Medulla oblongata (tissue), 1 donor: ENCODE results near the gene PEX14.
"Not testable (repeated sequence)": the region's sequence is repeated elsewhere in the genome, so short reads cannot be mapped to it uniquely, and the experiment has no call there.

Experiments used
- DNase-seq: peaks from one replicate; pipeline ENCODE4 v3.0.0-alpha.2; 2015; ENCODE audit errors: extremely low spot score

Gene PEX14, protein sequence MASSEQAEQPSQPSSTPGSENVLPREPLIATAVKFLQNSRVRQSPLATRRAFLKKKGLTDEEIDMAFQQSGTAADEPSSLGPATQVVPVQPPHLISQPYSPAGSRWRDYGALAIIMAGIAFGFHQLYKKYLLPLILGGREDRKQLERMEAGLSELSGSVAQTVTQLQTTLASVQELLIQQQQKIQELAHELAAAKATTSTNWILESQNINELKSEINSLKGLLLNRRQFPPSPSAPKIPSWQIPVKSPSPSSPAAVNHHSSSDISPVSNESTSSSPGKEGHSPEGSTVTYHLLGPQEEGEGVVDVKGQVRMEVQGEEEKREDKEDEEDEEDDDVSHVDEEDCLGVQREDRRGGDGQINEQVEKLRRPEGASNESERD

DNA sequence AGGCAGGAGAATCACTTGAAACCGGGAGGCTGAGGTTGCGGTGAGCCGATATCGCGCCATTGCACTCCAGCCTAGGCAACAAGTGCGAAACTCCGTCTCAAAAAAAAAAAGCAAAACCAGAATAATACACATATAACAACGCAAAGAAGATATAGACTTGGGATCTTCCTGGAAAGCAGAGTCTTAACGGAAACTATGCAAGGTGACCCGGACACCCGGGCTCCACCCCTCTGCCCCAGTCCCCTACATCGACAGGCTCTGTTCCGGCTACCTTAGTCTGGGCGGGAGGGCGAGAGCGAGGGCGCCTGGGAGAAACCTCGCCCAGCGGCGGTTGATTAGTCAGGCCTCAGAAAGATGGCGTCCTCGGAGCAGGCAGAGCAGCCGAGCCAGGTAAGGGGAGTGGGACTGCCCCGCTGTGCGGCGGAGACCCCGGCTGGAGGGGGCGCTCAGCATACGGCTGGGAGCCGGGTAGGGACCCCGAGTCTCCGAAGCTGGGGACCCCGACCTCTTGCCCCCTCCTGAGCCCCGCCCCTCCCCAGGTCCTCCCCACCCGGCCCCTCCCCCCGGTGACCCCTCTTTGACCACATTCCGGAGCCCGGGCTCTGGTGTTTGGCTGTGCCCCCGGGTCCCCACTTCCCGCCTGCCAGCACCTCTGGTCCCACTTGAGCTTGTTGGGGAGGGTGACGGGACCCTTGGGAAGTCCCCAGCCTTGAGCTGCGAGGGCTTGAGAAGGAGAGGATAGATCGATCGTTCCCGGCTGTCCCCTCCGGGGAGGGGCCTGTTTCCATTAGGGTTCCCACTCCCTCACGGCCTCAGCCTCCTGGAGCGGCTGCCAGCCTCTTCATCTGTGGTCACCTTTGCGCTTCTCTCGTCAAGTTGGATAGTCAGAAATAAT, at the start of gene PEX14:
TSS of gene PEX14 (plus strand) at position 338 of the 895 bp plus-strand sequence. CDS start at position 355, 17 bp downstream.
- peak; percentile 84 for DNase-seq

DNA sequence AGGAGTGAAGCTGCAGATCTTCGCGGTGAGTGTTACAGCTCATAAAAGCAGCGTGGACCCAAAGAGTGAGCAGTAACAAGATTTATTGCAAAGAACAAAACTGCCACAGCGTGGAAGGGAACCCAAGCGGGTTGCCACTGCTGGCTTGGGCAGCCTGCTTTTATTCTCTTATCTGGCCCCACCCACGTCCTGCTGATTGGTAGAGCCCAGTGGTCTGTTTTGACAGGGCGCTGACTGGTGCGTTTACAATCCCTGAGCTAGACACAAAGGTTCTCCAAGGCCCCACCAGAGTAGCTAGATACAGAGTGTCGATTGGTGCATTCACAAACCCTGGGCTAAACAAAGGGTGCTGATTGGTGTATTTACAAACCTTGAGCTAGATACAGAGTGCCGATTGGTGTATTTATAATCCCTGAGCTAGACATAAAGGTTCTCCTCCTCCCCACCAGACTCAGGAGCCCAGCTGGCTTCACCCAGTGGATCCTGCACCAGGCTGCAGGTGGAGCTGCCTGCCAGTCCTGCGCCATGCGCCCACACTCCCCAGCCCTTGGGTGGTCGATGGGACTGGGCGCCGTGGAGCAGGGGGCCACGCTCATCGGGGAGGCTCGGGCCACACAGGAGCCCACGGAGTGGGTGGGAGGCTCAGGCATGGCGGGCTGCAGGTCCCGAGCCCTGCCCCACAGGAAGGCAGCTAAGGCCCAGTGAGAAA, 48.8 kb upstream of the PEX14 start:
- DNase-seq: not testable (repeated sequence)

DNA sequence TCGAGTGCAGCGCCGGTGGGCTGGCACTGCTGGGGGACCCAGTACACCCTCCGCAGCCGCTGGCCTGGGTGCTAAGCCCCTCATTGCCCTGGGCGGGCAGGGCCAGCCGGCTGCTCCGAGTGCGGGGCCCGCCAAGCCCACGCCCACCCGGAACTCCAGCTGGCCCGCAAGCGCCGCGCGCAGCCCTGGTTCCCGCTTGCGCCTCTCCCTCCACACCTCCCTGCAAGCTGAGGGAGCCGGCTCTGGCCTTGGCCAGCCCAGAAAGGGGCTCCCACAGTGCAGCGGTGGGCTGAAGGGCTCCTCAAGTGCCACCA, 48.3 kb upstream of the PEX14 start:
- not testable (repeated sequence) for DNase-seq

DNA sequence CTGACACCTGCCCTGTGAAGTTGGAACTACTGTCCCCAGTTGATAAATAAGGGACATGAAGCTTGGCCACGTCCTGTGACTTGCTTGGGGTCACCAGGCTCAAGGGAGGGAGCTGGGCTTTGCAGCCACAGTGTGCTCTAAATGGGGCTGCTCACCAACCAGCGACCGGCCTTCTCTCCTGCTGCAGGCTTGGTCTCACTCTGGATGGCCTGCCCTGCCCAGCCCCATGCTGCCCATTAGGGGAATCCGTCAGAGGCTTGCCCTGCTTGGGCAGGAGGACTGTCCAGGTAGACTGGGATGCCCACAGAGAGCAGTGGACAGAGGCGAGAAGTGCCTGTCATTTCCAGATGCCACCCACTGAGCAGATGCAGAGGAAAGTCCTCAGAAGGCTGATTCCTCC, 45.8 kb upstream of the PEX14 start:
- no peak for DNase-seq

DNA sequence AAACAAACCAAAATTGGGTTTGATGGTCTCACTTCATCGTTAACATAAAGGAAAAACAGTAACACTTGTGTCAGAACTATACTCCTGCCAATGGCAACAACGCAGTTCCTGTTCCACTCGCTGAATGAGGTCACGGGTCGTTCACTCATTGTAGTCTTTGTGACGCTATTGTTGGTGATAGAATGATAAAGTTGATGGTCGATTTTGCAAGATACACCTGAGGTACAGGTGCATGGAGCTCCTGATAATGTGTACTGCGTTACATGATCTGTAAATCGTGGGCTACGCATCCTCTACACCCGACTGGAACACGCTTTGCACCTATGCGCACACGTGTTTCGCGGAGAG, 44.9 kb upstream of the PEX14 start:
- DNase-seq: peak; percentile 41

DNA sequence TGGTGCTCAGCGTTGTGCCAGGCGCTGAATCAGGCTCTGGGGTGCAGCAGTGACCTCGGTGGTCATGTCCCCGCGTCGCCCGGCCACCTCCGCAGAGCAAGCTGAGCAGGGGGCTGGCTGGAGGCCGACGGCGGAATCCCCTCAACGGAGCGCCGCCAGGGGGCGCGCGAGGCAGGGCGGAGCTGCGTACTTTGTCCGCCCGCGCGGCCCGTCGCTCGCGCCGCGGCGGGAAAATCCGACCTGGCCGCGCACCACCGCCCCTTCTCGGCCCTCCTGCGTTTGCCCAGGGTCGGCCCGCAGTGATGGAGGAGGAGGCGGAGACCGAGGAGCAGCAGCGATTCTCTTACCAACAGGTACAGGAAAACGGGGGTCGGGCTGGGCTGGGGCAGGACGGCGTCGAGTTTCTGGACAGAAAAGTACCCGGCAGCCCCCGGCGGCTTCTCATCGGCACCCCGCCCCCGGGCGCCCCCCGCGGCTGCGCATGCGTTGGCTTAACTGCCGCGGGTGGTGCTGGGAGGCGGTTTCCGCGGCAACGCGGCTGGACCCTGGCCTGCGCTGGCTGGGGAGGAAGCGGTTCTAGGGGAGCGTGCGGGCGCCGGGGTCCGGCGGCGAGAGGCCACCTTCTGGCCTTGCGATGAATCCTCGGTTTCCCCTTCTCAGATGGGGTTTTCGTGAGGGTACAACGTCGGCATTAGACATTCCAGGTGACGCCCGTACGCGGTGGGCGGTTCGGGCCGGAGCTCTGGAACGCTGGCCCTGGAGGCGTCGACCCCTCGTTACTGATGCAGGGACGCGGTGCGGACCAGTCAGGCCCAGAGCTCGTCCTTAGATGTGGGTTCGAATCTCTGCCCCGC, 44.3 kb upstream of the PEX14 start, which contains the start of gene CENPS:
TSS of gene CENPS (plus strand) at position 218 of the 854 bp plus-strand sequence. CDS start at position 303, 85 bp downstream.
- peak; percentile 93 for DNase-seq

DNA sequence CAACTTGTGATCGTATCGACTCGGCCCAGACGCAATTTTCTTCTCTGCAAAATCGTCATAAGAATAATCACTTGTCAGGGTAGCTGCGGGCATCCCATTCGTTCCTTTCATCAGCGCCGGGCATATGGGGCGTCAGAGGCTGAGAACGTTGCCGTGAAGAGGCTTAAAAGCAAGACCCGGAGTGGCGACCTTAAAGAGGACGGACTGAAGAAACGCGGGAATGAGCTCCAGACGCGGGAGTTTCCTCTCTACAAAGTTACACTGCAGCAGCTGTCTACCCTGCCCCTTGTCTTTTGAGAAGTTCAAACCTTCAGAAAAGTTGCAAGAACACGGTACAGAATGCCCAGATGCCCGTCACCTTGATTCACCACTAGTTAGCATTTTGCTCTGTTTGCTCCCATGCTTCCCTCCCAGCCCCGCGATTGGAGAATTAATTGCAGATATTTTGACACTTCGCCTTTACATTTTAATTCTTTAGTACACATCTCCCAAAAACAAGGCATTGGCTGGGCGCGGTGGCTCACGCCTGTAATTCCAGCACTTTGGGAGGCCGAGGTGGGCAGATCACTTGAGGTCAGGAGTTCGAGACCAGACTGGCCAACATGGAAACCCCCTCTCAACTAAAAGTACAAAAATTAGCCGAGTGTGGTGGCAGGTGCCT, 43.5 kb upstream of the PEX14 start:
- DNase-seq: no peak

DNA sequence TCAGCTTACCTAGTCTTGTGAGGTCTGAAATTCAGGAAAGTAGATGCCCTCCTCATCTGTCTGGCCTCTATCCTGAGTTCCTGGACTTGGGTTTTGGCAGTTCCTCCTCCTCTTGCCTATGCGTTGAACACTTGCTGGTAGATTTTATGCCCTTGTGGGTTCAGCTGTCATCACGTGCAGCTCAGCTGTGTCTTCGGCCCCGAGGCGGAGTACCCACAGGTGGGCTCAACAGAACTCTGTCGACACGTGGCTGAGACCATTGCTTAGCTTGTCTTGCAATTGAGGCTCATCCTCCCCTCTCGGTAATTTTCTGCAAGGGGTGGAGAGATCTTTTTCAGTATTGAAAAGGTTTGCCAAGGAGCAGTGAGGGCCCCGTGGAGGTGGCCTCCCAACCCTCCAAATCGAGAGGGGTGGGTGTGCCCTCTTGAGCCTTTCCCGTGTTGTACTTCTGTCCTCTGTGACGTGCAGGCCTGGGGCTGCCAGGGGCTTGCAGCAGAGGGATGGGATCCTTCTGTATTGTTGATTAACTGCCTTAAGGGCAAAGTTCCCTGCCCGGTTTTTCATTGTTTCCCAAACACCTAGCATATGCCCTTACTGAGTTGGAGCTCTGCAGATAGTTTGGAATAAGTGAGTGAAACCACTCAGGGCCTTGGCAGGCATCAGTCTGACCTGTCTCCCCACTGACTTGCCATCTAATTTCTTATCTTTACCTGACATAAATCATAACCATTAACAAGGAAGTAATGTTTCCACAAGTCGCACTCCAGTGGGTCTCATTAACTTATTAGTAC, 41.6 kb upstream of the PEX14 start:
- DNase-seq: no peak

DNA sequence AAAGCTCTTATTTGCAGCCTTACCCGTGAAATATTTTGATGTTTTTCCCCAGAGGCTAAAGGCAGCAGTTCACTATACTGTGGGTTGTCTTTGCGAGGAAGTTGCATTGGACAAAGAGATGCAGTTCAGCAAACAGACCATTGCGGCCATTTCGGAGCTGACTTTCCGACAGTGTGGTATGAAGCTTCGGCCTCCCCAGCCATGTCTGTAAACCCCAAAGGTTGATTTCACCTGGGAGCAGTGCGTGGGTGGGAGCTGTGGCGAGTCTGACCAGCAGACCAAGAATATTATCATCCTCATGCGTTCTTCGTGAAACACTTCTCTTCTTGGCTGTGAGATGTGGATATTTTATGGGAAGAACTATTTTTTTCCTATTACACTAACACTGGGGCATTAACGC, 41.0 kb upstream of the PEX14 start:
- no peak for DNase-seq

DNA sequence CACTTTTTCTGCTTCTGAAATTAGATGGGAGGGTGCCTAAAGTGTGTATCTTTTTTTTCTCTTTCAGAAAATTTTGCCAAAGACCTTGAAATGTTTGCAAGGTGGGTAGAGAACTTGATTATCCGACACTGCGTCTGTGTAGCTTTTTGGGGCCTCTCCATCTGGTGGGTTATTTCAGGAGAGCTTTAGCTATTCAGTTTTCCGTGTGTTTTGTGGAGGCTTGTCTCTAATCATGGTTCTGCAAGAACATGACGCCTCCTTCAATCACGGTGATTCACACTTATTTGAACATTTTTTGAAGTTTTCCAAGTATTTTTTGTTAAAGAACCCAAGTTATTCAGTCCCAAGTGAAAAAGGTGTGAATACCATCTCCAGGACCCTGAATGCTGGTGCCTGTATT, 40.2 kb upstream of the PEX14 start:
- DNase-seq: no peak

DNA sequence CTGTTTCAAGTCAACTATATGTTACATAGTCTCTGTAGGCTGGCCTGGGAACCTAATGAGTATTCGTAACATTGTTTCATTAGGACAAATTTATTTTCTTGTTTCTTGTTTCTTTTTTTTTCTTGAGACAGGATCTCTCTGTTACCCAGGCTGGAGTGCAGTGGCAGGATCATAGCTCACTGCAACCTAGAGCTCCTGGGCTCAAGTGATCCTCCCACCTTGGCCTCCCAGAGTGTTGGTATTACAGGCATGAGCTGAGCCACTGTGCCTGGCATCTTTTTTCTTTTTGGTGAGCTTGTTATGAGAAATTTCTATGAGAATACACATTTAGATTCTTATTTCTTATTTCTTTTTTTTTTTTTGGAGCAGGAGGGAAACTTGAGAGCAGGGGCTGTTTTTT, 37.7 kb upstream of the PEX14 start:
- no peak for DNase-seq

DNA sequence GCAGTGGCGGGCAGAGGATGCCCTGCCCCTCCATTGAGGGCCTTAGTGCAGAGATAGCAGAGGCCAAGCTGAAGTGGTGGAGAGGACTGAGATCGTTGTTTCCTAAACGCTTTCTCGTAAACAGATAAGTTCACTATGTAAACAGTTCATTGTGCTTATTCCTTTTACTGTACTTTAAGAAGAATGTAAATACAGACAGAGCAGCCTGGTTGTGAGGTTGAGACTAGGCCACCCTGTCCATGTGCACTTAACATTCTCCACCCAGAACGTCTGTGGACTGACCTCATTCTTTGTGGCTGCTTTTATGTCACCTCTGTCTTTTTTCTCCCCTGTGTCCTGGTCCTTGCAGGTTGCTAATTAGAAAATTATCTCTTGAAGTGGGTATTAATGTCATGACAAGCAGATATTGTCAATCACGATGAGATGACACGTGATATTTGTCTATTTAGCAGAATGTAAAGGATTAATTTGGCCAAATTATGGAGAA, 36.0 kb upstream of the PEX14 start:
- DNase-seq: no peak

DNA sequence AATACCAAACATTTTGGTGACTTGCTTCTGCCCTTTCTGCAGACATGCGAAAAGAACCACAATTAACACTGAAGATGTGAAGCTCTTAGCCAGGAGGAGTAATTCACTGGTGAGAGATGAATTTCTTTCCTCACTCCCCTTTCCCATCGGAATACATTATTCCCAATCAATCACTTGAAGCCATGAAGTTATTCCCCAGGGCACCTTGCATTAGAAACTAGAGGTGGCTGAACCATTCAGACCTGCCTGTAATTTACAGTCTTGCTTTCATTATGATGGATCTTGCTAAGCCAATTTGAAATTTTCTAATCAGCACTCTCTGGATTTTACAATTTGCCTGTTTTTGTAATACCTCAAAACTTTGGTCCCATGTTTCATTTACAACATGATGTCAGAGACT, 34.4 kb upstream of the PEX14 start:
- no peak for DNase-seq

DNA sequence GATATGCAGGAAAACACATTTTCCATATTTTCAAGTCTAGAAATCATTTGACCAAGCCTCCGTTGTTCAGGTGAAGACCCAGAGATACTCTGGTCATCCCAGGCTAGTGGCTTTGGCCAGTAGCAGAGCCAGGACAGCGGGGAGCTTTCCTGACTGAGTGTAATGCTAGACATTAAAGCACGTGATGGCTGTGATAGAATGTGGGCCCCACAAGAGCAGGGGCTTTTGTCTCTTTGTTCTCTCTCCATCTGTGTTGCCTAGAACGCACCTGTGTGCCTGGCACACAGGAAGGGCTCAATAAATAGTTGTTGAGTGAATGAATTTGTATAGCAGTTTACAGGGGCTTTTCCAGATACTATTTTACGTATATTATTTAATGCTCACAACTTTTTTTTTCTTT, 34.0 kb upstream of the PEX14 start:
- DNase-seq: no peak

DNA sequence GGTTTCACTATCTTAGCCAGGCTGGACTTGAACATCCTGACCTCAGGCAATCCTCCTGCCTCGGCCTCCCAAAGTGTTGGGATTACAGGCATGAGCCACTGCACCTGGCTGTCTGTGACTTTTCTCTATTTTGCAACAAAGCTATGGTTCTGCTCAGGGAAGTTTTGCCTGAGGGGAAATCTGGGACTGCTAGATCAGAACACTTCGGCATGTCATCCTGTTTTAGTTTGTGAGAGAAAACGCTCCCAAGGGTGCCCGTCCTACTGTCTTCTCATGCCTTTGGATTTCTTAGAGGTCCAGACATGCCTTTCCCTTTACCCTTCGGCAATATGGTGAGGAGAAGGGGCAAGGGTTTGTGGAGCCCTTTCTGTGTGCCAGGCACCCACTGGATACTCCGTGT, 30.5 kb upstream of the PEX14 start:
- no peak for DNase-seq

DNA sequence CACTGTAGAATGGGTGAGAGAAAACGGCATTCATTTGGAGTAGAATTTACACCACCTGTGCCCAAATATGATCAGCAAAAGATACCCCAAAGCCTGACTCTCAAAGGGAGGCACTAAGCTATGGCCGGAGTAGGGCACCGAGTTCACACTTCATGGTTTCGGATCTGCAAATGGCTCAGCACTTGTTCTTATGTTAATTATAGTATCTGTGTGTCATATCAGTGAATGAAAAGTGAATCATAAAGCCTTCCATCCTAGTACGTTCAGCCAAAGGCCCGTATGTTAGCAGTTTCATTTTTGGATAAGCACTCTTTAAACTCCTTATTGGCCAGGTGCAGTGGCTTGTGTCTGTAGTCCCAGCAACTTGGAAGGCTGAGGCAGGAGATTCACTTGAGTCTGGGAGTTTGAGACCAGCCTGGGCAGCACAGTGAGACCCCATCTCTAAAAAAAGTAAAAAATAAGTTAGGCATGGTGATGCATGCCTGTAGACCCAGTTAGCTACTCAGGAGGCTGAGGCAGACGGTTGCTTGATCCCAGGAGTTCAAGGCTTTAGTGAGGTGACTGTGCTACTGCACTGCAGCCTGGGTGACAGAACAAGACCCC, 29.9 kb upstream of the PEX14 start:
- DNase-seq: no peak

DNA sequence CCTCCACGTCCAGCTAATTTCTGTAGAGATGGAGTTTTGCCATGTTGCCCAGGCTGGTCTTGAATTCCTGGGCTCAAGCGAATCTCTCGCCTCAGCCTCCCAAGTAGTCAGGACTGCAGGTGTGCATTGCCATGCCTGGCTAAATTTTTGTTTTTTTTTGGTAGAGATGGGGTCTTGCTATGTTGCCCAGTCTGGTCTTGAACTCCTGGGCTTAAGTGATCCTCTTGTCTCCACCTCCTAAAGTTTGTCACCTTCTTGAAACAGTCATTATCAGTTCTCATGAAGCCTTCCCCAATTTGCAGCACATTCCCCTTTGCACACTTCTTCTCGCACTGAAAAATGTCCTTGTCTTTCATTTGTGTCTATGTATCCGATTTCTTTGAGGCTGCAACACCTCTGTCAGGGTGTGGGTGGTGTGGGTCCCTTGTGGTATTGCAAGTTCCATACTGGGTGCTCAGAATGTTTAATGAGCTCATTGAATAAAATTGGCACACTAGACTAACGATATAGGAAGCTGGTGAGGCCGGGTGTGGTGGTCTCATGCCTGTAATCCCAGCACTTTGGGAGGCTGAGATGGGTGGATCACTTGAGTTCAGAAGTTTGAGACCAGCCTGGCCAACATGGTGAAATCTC, 27.8 kb upstream of the PEX14 start:
- DNase-seq: no peak

DNA sequence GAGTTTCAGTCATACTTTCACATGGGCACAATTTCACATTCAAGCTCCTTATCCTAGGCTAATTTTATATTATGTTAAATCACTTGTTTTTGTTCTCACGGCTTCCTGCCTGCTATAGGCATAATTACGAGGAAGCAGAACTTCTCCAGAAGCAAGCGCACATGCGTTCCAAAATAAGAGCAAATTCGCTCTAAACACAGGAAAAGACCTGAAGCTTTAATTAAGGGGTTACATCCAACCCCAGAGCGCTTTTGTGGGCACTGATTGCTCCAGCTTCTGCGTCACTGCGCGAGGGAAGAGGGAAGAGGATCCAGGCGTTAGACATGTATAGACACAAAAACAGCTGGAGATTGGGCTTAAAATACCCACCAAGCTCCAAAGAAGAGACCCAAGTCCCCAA, 25.0 kb upstream of the PEX14 start, which contains the start of gene CORT:
TSS of gene CORT (plus strand) at position 281 of the 400 bp plus-strand sequence. CDS start 193 bp downstream, outside the sequence.
- no peak for DNase-seq
